H1 (cell line): ENCODE results near the gene CXCR4.

ENCODE experiments used
- ATF2 ChIP-seq: IDR thresholded peaks from 2 replicates; pipeline ENCODE4 v1.6.1; 2012; ENCODE audit warnings: low read length, inconsistent platforms
- CEBPB ChIP-seq: IDR thresholded peaks from 2 replicates; pipeline ENCODE4 v1.6.1; 2012; ENCODE audit warnings: low read depth, low read length
- CTCF ChIP-seq, 3 experiments: IDR thresholded peaks; 1 replicate in 2 of 3; 2 replicates in 1 of 3; pipeline versions ENCODE4 v1.5.1 to v1.6.1; 2011; ENCODE audit warnings: low read length in 3 of 3, mild to moderate bottlenecking in 3 of 3, inconsistent platforms in 2 of 3, low read depth in 1 of 3, moderate library complexity in 1 of 3; ENCODE audit not compliant: insufficient read depth in 1 of 3; ENCODE audit errors: control extremely low read depth in 1 of 3
- EP300 ChIP-seq, 2 experiments: IDR thresholded peaks; 1 replicate in 1 of 2; 2 replicates in 1 of 2; pipeline ENCODE4 v1.6.1; 2011 to 2012; ENCODE audit warnings: low read depth in 2 of 2, low read length in 2 of 2, mild to moderate bottlenecking in 2 of 2, borderline replicate concordance in 1 of 2, inconsistent platforms in 1 of 2, moderate library complexity in 1 of 2
- EZH2 ChIP-seq: fragments of 200-600 bp; sonication (generic); IDR thresholded peaks from 2 replicates; pipeline ENCODE4 v1.7.1; 2012; ENCODE audit warnings: low read depth, mild to moderate bottlenecking, moderate library complexity, low read length, inconsistent platforms; ENCODE audit not compliant: severe bottlenecking
- POLR2AphosphoS5 ChIP-seq: IDR thresholded peaks from 2 replicates; pipeline ENCODE4 v1.6.1; 2011; ENCODE audit warnings: low read depth, low read length
- RBBP5 ChIP-seq: IDR thresholded peaks from 2 replicates; pipeline ENCODE4 v1.7.1; 2012; ENCODE audit warnings: low read depth, mild to moderate bottlenecking, inconsistent platforms, low read length, moderate library complexity, borderline replicate concordance
- RFX5 ChIP-seq: IDR thresholded peaks from 2 replicates; pipeline ENCODE4 v1.6.1; 2011; ENCODE audit warnings: low read depth, low read length, improper control_type of control experiment, borderline replicate concordance
- TAF1 ChIP-seq: IDR thresholded peaks from 2 replicates; pipeline ENCODE4 v1.6.1; 2011; ENCODE audit warnings: mild to moderate bottlenecking, low read depth, low read length
- YY1 ChIP-seq: IDR thresholded peaks from 2 replicates; pipeline ENCODE4 v1.6.1; 2011; ENCODE audit warnings: low read depth, mild to moderate bottlenecking, low read length

- TF ChIP-seq CTCF (IDR thresholded peaks at IDR 0.05; ENCODE audit: control extremely low read depth in 1 of 3, insufficient read depth in 1 of 3, low read depth in 1 of 3, low read length in 3 of 3) (no peak), CEBPB (no peak), EP300 (IDR thresholded peaks at IDR 0.05; ENCODE audit: borderline replicate concordance in 1 of 2, low read depth in 2 of 2, low read length in 2 of 2) (no peak), ATF2 (no peak), TAF1 (no peak), RBBP5 (no peak), EZH2 (no peak), YY1 (no peak), RFX5 (no peak), POLR2AphosphoS5 (no peak)
Measured at GRCh38 chr2:136127356-136127755, 9.4 kb upstream of the CXCR4 start.
